SK-N-MC (cell line): ENCODE measurements around the gene FBLN1.

ENCODE experiments used
- EZH2 ChIP-seq: fragments of 200-600 bp; sonication (generic); IDR thresholded peaks from one replicate; pipeline ENCODE4 v1.6.1; 2017; ENCODE audit warnings: antibody characterized with exemption
- FOXP2 ChIP-seq: optimal IDR thresholded peaks from 2 replicates; pipeline ENCODE3; 2011; ENCODE audit warnings: mild to moderate bottlenecking, moderate library complexity; ENCODE audit not compliant: insufficient read depth; ENCODE audit errors: extremely low read length, control extremely low read depth
- POLR2AphosphoS5 ChIP-seq: IDR thresholded peaks from 2 replicates; pipeline ENCODE4 v1.6.1; 2012; ENCODE audit warnings: mild to moderate bottlenecking, low read depth, low read length, borderline replicate concordance

DNA sequence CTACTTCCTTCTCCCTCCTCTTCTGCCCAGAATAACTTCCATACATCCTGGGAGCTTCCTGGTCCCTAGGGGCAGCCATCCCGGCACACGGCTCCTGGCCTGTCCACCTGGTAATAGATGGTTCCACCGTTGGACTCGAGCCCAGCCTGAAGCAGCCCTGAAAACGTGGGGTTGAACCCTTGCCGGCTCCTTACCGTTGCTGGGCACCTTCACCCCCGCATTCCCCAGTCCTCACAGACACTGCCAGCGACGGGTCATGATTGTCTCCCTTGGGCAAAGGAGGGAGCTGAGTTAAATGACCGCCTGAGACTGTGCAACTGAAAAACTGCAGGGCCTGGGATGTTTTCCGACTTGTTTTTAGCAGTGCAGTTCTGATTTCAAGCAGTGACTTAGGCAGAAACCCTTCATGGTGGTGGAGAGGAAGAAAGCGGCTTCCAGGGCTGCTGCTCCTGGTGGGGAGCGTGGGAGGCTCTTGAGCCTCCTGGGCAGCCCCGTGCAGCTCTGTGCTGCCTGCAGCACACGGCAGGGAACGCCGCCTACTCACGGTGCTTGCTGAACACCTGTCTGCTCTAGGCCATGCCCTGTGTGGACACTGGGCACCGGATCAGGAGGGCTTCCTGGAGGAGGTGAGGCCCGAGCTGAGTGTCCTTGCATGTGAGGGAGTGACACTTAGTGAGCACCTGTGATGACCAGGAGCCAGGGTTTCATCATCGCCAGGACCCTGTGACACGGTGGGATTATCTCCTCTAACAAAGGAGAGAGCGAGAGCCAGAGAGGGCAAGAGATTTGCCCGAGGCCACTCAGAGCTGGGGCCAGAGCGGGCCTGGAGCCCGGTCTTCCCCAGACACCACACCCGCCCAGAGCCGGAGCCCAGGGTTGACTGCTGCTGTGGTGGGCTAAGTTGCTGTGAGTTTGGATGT lies 77.4 kb downstream of the FBLN1 start:
- TF ChIP-seq POLR2AphosphoS5 = no peak
- TF ChIP-seq FOXP2 = no peak
- TF ChIP-seq EZH2 = no peak
